Gastrocnemius medialis (tissue), 4 donors: ENCODE results near the gene PKN1. TPM values are rescaled to one million over a fixed set of nuclear protein-coding genes. Genes with fewer than 3 reads are reported as not detected.

Source experiments
- ATAC-seq, 2 donors: fragments of 150-250 bp; one replicate each; pipeline ENCODE4 v1.9.1; 2016
- DNase-seq, 2 donors: peaks; one replicate each; pipeline ENCODE4 v3.0.0-alpha.2; 2019
- H3K27ac ChIP-seq, 4 donors: fragments of 200-600 bp; sonication (generic); 1 replicate in 1 of 4; 2 replicates in 3 of 4; pipeline ENCODE4 v1.5.1; 2016 to 2018; ENCODE audit warnings: mild to moderate bottlenecking in 2 of 4, moderate library complexity in 1 of 4
- H3K27me3 ChIP-seq, 3 donors: fragments of 200-600 bp; sonication (generic) in 2 of 3; 1 replicate in 1 of 3; 2 replicates in 2 of 3; pipeline versions ENCODE4 v1.5.1 to v1.6.0; 2016 to 2019; ENCODE audit warnings: mild to moderate bottlenecking in 1 of 3, moderate library complexity in 1 of 3
- H3K36me3 ChIP-seq, 2 donors: fragments of 200-600 bp; sonication (generic) in 1 of 2; one replicate each; pipeline ENCODE4 v1.5.1; 2017 to 2018
- H3K4me1 ChIP-seq, 2 donors: fragments of 200-600 bp; sonication (generic) in 1 of 2; one replicate each; pipeline ENCODE4 v1.5.1; 2016 to 2017; ENCODE audit warnings: mild to moderate bottlenecking in 2 of 2
- H3K4me3 ChIP-seq, 4 donors: fragments of 200-600 bp; sonication (generic) in 3 of 4; 1 replicate in 1 of 4; 2 replicates in 3 of 4; pipeline ENCODE4 v1.5.1; 2016 to 2019; ENCODE audit warnings: mild to moderate bottlenecking in 2 of 4
- H3K9me3 ChIP-seq, 3 donors: fragments of 200-600 bp; sonication (generic) in 2 of 3; 1 replicate in 1 of 3; 2 replicates in 2 of 3; pipeline ENCODE4 v1.5.1; 2016 to 2019
- CTCF ChIP-seq, 5 experiments: fragments of 450-650 bp in 3 of 5; fragments of 200-600 bp in 2 of 5; sonication (generic) in 2 of 5; IDR thresholded peaks in 4 of 5; conservative IDR thresholded peaks in 1 of 5; 1 replicate in 4 of 5; 2 replicates in 1 of 5; pipeline ENCODE4 v1.5.1; 2016 to 2019; ENCODE audit warnings: antibody characterized with exemption in 5 of 5, mild to moderate bottlenecking in 3 of 5, moderate library complexity in 3 of 5
- POLR2A ChIP-seq, 2 donors: fragments of 450-650 bp; IDR thresholded peaks; one replicate each; pipeline ENCODE4 v1.6.1; 2017; ENCODE audit warnings: antibody characterized with exemption in 2 of 2, mild to moderate bottlenecking in 2 of 2, moderate library complexity in 2 of 2
- in situ Hi-C, 4 donors: fragments of 200-750 bp; cut with MboI; loops; one replicate each; pipeline versions ENCODE4 v1.15.0 to v1.8.0; 2017; ENCODE audit warnings: low sequenced_read_pairs in 4 of 4
- intact Hi-C: fragments of 100-400 bp; cut with DNase I; formaldehyde crosslinking; loops from one replicate; pipeline ENCODE4 v1.15.1; 2023; ENCODE audit warnings: low total_unique reads
- total RNA-seq, 4 donors: library from RNA; depleted of rRNA; stranded (reverse); fragments of >200 nt; gene quantifications; one replicate each; pipeline versions ENCODE4 v1.1.0 to v1.2.3, GENCODE V29; 2016

PKN1 gene
- total RNA-seq, 4 donors from 2014 or later = 52.1 to 130 (median 81.3) TPM

GRCh38 chr19:14418856-14419105 lies 14.3 kb upstream of the PKN1 start:
- H3K36me3 ChIP-seq = no peaks in the 10 kb centered on the region
- H3K9me3 ChIP-seq = no peaks in the 10 kb centered on the region
- in situ Hi-C loops = no loop called here
- H3K27ac ChIP-seq = peak overlapping the region; percentile 93 to 98 (median 96)
- peak overlapping the region; percentile 86 to 95 (median 89) for H3K4me3 ChIP-seq
- H3K27me3 ChIP-seq = no peaks in the 10 kb centered on the region
- ATAC-seq (no peak), DNase-seq (peak in 1 of 2 donors; percentile 62)
- intact Hi-C loops = loop anchor here (1.0 kb wide), 2 partner anchors 37 to 78 kb away; partner anchors contain the start of genes ADGRE5 and GIPC1
- peaks cover 18 to 20% of the 10 kb centered on the region in 2 donors for H3K4me1 ChIP-seq
- TF ChIP-seq CTCF (IDR thresholded peaks at IDR 0.05 in 4 of 5, conservative IDR thresholded peaks at IDR 0.05 in 1 of 5) (no peak), POLR2A (IDR thresholded peaks at IDR 0.05) (no peak)

- DNase-seq (peak; percentile 99), ATAC-seq (peak; percentile 100)
- in situ Hi-C loops (no loop called here), intact Hi-C loops (loop anchor here (1.0 kb wide), 2 partner anchors 38 to 77 kb away; partner anchors contain the start of genes ADGRE5 and GIPC1)
- H3K27me3 ChIP-seq = no peaks in the 10 kb centered on the region
- peak within 1 kb of the TSS; percentile 93 to 98 (median 96) for H3K27ac ChIP-seq
- peaks cover 18% of the 10 kb centered on the region in 2 donors for H3K4me1 ChIP-seq
- H3K9me3 ChIP-seq = no peaks in the 10 kb centered on the region
- peak within 1 kb of the TSS; percentile 86 to 95 (median 89) for H3K4me3 ChIP-seq
- no peaks in the 10 kb centered on the region for H3K36me3 ChIP-seq
- peak in 1 of 5 experiments; percentile 11 for TF ChIP-seq CTCF (IDR thresholded peaks at IDR 0.05 in 4 of 5, conservative IDR thresholded peaks at IDR 0.05 in 1 of 5)
- peak; percentile 92 to 93 for TF ChIP-seq POLR2A (IDR thresholded peaks at IDR 0.05)
Measured at GRCh38 chr19:14419106-14419813, 13.8 kb upstream of the PKN1 start, which contains the start of gene DDX39A. Gene DDX39A, minus strand, starts transcription at chr19:14419341. Its CDS starts 6,121 bp downstream, at chr19:14413220.

GRCh38 chr19:14425696-14426138 lies 7.4 kb upstream of the PKN1 start:
- DNase-seq = no peak
- in situ Hi-C loops = no loop called here
- TF ChIP-seq POLR2A (IDR thresholded peaks at IDR 0.05) (no peak), CTCF (IDR thresholded peaks at IDR 0.05 in 4 of 5, conservative IDR thresholded peaks at IDR 0.05 in 1 of 5) (no peak)
- no peak for ATAC-seq
- H3K27ac ChIP-seq = no peak overlapping the region
- no peaks in the 10 kb centered on the region for H3K9me3 ChIP-seq
- H3K27me3 ChIP-seq = no peaks in the 10 kb centered on the region
- H3K36me3 ChIP-seq = no peaks in the 10 kb centered on the region
- no peaks in the 10 kb centered on the region for H3K4me1 ChIP-seq
- intact Hi-C loops = no loop called here
- H3K4me3 ChIP-seq = no peak overlapping the region

- DNase-seq (no peak), ATAC-seq (no peak)
- TF ChIP-seq POLR2A (IDR thresholded peaks at IDR 0.05) (no peak), CTCF (IDR thresholded peaks at IDR 0.05 in 4 of 5, conservative IDR thresholded peaks at IDR 0.05 in 1 of 5) (no peak)
Measured at GRCh38 chr19:14427461-14427860, 5.6 kb upstream of the PKN1 start.

More at GRCh38 chr19:14427461-14427860, 5.6 kb upstream of the PKN1 start:
- peaks cover 0 to 6% (median 0%) of the 10 kb centered on the region in 3 donors for H3K27me3 ChIP-seq
- no peaks in the 10 kb centered on the region for H3K9me3 ChIP-seq
- in situ Hi-C loops = no loop called here
- intact Hi-C loops = no loop called here
- no peaks in the 10 kb centered on the region for H3K36me3 ChIP-seq
- H3K27ac ChIP-seq = no peak overlapping the region
- H3K4me1 ChIP-seq = no peaks in the 10 kb centered on the region
- no peak overlapping the region for H3K4me3 ChIP-seq
